Measurements from ENCODE around the gene STK17A.

STK17A gene

DNA sequence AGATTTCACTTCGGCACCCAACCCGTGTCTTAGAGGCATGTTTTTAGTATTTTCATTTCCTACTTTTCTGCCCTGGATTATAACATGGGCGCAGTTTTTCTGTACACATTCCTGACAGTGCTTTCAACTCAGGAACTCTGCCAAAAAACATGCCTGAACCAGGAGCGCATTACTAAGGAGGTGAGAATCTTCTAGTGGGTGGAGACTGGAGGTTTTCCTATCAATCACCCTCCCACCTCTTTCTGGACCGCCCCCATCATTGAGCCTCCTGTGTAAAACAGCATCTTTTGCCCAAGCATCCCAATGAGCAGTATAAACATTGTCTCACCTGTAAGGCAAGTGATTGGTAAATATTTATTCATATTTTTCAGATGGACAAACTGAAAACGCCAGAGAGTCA, 53.2 kb downstream of the STK17A start:
- Histone ChIP-seq H3K4me1 (ENCODE audit: low read depth, poor library complexity, severe bottlenecking) (peaks cover 21% of the 10 kb centered on the region), H4K20me1 (ENCODE audit: insufficient read depth) (no peaks in the 10 kb centered on the region), H3K9ac (no peak overlapping the region), H3K79me2 (ENCODE audit: insufficient read depth, low read depth) (no peaks in the 10 kb centered on the region; the same call in 1 of the 2 replicates), H3K27ac (no peak overlapping the region), H3K27me3 (ENCODE audit: insufficient read depth, low read depth) (no peaks in the 10 kb centered on the region), H3K4me2 (no peak overlapping the region), H3K36me3 (ENCODE audit: insufficient read depth) (no peaks in the 10 kb centered on the region; the same call in 1 of the 2 replicates), H2AFZ (ENCODE audit: low read depth) (no peak overlapping the region), H3K4me3 (IDR thresholded peaks at IDR 0.05; ENCODE audit: insufficient read depth, low read depth, low read length) (no peak overlapping the region)
- TF ChIP-seq, protein P1, sequence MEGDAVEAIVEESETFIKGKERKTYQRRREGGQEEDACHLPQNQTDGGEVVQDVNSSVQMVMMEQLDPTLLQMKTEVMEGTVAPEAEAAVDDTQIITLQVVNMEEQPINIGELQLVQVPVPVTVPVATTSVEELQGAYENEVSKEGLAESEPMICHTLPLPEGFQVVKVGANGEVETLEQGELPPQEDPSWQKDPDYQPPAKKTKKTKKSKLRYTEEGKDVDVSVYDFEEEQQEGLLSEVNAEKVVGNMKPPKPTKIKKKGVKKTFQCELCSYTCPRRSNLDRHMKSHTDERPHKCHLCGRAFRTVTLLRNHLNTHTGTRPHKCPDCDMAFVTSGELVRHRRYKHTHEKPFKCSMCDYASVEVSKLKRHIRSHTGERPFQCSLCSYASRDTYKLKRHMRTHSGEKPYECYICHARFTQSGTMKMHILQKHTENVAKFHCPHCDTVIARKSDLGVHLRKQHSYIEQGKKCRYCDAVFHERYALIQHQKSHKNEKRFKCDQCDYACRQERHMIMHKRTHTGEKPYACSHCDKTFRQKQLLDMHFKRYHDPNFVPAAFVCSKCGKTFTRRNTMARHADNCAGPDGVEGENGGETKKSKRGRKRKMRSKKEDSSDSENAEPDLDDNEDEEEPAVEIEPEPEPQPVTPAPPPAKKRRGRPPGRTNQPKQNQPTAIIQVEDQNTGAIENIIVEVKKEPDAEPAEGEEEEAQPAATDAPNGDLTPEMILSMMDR (conservative IDR thresholded peaks at IDR 0.05; ENCODE audit: low read depth, low read length) = no peak

DNA sequence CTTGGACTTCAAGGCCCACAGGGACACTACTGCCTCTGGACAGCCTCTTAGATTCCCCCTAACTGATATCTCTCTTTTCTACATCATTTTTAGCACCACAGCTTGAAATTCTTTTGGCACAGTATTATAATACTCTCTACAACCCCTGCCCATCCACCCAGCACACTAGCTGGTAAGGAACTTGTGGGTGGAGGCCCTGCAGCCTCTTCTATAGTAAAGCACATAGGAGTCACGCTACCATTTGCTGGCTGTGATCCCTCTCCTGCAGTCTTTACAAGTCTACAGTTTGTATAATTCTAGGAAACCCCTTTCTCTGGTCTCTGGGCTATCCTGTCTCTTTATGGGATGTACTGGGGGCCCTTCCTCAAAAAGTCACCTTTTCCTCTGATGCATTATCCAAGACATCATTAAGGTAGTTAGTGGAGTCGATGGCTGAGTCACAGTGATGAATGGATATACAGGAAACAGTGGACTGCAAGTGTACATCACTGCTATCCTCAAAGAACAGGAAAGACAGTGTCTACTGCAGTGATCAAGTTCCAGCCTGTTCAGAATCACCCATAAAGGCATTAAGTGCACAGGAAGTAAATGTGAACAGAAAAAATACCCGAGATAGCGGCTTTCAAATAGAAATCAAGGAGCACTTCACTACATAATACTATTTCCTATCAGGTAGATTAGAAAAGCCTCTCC, 54.4 kb downstream of the STK17A start:
- H3K4me1 ChIP-seq (ENCODE audit: low read depth, poor library complexity, severe bottlenecking) = peaks cover 9% of the 10 kb centered on the region
- no peak overlapping the region for H3K4me3 ChIP-seq (IDR thresholded peaks at IDR 0.05; ENCODE audit: insufficient read depth, low read depth, low read length)
- TF ChIP-seq, protein P1 (conservative IDR thresholded peaks at IDR 0.05; ENCODE audit: low read depth, low read length) = no peak
- no peaks in the 10 kb centered on the region for H4K20me1 ChIP-seq (ENCODE audit: insufficient read depth)
- no peaks in the 10 kb centered on the region for H3K27me3 ChIP-seq (ENCODE audit: insufficient read depth, low read depth)
- H3K27ac ChIP-seq = no peak overlapping the region
- peaks cover under 1% of the 10 kb centered on the region; the same call in 1 of the 2 replicates for H3K79me2 ChIP-seq (ENCODE audit: insufficient read depth, low read depth)
- H3K36me3 ChIP-seq (ENCODE audit: insufficient read depth) = no peaks in the 10 kb centered on the region; the same call in 1 of the 2 replicates
- no peak overlapping the region for H3K9ac ChIP-seq
- H2AFZ ChIP-seq (ENCODE audit: low read depth) = no peak overlapping the region
- no peak overlapping the region for H3K4me2 ChIP-seq

DNA sequence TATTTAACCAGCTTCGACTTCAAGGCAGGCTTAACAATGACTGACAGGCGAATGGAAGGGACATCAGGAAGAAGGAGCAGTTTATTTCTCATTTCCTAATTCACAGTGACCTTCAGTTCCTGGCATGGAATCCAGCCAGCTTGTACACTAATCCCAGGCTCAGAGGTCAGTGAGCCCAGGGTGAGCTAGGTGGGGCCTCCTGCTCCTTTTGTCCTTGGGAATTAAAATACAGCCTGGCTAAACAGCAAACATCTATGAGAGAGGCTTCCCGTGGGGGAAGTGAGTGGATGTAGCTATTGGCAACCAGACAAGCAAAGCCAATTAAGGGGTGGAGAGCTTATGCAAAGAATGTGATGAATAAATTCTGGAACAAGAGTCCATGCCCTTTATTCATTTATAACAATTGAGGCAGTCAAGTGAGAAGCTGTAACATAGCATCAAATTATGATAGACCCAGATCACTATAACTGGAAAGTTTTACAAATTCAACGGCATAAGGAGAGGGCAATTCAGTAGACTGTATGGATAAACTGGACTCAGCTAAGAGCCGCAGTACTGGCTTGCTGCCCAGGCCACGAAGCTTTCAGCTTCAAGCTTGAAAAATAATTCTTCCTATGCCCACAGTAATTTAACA, 57.1 kb downstream of the STK17A start:
- no peak overlapping the region for H3K4me2 ChIP-seq
- no peak overlapping the region for H3K4me3 ChIP-seq (IDR thresholded peaks at IDR 0.05; ENCODE audit: insufficient read depth, low read depth, low read length)
- no peak overlapping the region for H3K27ac ChIP-seq
- TF ChIP-seq, protein P1 (conservative IDR thresholded peaks at IDR 0.05; ENCODE audit: low read depth, low read length) = no peak
- H3K9ac ChIP-seq = no peak overlapping the region
- peaks cover 10% of the 10 kb centered on the region for H3K4me1 ChIP-seq (ENCODE audit: low read depth, poor library complexity, severe bottlenecking)
- peaks cover 7% of the 10 kb centered on the region; the same call in 1 of the 2 replicates for H3K79me2 ChIP-seq (ENCODE audit: insufficient read depth, low read depth)
- H4K20me1 ChIP-seq (ENCODE audit: insufficient read depth) = no peaks in the 10 kb centered on the region
- no peak overlapping the region for H2AFZ ChIP-seq (ENCODE audit: low read depth)
- no peaks in the 10 kb centered on the region for H3K27me3 ChIP-seq (ENCODE audit: insufficient read depth, low read depth)
- no peaks in the 10 kb centered on the region; the same call in 1 of the 2 replicates for H3K36me3 ChIP-seq (ENCODE audit: insufficient read depth)

DNA sequence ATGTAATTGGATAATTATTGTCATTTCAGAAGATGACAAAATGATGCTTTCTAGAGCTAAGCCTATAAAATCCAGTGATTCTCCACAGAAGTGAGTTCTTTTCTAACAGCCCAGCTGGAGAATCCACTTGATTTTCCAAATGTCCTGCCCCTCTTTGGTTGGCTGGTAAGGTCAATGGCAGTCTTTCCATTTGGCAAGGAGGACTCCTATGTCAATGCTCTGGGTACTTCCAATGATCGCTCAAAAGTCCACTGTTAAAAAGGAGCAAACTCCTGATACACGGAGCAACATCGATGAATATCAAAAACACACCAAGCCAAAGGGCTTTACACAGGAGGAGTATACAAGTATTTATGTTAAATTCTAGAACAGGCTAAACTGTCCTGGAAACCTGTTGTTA, 57.8 kb downstream of the STK17A start:
- H3K79me2 ChIP-seq (ENCODE audit: insufficient read depth, low read depth) = peaks cover 14% of the 10 kb centered on the region; the same call in 1 of the 2 replicates
- no peak overlapping the region for H3K4me2 ChIP-seq
- no peak overlapping the region for H3K9ac ChIP-seq
- H3K27ac ChIP-seq = no peak overlapping the region
- H2AFZ ChIP-seq (ENCODE audit: low read depth) = no peak overlapping the region
- H3K27me3 ChIP-seq (ENCODE audit: insufficient read depth, low read depth) = no peaks in the 10 kb centered on the region
- TF ChIP-seq, protein P1 (conservative IDR thresholded peaks at IDR 0.05; ENCODE audit: low read depth, low read length) = no peak
- H3K36me3 ChIP-seq (ENCODE audit: insufficient read depth) = no peaks in the 10 kb centered on the region; the same call in 1 of the 2 replicates
- H3K4me3 ChIP-seq (IDR thresholded peaks at IDR 0.05; ENCODE audit: insufficient read depth, low read depth, low read length) = no peak overlapping the region
- peaks cover 17% of the 10 kb centered on the region for H3K4me1 ChIP-seq (ENCODE audit: low read depth, poor library complexity, severe bottlenecking)
- no peaks in the 10 kb centered on the region for H4K20me1 ChIP-seq (ENCODE audit: insufficient read depth)
